IPS DF 4.7 (cell line): ENCODE results near the gene BCAR1.
"Not testable (repeated sequence)": the region's sequence is repeated elsewhere in the genome, so short reads cannot be mapped to it uniquely, and the experiment has no call there.

Experiments
- DNase-seq: peaks from one replicate; pipeline ENCODE4 v3.0.0-alpha.2; 2013; ENCODE audit warnings: low spot score; ENCODE audit errors: extremely low read depth

Gene BCAR1

DNA sequence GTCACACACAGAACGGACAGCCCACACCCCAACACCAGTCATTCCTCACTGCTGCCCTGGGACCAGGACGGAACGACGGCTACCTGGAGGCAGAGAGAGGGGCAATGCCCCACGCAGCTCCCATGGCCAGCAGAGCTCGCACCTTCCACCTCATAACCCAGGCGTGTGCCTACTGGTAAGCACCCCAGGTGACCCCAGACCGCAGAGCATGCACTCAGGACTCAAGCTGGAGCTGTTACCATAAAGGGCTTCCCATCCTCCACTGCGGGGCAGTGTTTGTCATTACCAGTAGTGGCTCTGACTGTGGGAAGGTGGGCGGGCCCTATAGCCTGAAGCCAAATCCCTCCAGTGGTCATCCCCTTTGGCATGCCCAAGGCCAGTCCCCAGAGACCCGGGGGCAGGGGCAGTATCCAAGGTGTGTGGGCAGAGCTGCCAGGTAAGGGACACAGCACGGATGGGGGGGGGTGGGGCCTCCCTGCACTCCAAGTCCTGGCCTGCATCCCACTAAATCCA, 4.7 kb upstream of the BCAR1 start:
- no peak for DNase-seq

DNA sequence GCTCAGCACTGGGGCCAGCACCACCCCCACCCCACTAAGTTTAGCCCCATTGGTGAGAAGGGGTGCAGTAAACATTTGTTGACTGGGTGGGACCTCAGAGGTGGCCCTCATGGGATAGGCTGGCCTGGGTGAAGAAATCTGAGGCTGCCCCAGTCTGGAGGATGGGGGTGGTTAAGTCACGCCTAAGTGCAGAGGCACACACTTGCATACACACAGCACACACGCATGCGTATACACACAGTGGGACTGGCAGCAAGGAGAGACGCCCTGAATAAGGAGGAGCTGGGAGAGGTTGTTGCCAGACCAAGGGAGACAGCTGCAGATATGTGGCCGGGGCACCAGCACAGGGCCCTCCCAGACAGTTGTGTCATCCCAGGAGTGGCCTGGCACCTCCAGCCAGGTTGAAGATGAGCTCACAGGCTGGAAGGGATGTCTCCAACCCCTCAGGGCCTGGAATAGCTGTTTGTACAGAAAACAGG, 3.0 kb upstream of the BCAR1 start:
- DNase-seq, result no peak

DNA sequence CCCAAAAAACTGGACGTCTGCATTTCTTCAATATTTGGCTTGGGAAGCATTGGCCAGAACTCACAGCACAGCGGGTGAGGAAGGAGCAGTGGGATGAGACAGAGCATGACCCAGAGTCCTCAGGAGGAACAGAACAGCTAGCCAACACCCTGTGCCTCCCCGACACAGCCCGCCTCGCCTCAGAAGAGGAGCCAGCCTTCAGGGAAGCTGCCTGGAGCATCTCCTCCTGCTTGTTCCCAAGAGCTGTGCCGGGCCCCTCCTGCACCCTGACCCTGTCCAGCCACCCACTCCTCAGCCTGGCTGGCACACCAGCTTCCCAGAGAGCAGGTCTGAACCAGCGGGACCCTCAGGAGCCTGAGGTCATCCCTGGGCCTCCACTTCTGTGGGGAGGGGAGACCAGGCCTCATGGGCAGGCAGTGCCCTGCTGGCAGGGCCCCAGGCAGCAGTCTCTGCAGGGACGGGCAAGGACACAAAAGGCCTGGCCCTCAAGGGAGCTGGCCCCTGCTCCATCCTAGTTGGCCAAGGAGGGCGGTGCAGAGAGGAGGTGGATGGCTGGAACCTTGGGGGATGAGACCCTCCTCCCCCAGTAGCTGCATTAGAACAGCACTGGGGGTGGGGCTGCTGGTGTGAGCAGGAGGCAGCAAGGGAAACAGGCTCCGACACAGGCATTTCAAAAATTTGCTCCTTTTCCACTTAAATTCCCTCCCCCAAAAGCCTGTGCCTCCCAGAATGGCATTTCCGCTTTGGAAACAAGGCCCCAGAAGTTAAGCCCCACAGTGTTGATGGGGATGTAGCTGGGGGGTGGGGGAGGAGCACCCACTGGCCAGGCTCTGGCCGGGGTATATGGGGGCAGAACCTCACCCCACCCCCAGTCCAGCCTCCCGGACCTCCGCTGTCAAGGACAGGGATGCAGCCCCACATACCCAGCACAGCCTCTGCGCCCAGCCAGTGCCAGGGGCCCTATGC, 1.8 kb upstream of the BCAR1 start:
- no peak for DNase-seq

DNA sequence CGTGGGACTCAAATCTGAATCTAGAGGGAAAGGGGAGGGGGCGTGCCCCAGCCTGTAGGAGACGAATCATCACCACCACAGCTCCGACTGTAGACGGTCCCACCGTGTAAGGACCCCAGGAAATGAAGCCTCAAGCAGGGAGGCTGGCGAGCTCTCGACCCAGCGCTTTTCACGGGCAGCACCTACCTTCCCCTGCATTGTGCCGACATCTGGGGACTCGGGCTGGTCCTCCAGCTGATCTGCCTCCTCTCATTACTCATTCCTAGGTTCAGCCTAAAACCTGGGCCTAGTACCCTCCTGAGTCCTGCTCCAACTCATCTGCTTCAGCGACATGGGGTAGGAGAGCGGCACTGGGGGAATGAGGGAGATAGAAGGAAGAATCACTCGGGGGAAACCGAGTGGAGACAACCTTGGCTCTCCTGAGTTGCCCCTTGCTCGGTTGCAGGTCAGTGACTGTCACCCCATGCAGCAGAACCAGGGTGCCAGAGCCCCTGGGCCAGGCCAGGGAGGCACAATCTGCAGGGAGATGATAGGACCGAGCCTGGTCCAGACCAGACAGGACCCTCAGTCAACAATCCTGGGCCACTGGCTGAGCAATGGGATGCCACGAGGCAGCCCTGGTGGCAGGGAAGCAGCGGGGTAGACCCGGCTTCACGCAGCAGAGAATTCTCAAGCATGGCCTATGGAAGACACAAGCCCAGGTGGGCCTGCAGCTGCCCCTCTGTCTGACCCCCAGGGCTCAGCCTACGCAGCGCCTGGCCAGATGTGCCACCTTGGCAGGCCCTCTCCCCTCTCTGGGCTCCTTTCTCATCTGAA, 833 bp upstream of the BCAR1 start:
- no peak for DNase-seq

DNA sequence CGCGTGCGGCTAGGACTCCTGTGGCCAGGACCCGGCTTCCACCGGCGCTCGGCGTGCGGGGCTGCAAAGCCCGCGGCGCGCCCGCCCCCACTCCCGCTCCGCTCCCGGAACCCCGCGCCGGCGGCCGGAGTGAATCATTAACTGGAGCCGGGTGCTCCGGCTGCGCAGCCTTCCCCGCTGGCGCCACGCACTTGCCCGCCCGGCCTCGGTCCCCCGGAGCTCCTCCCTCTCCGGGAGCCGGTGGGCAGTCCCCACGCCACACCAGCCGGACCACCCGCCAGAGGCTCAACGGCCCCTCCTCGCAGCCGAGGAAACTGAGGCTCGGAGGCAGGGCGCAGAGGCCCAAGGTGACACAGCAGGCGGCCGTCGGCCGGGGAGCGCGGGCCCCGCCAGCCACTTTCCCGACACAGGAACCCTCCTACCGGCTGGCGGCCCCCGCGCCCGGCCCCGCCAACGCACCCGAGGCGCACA, 580 bp downstream of the BCAR1 start:
- no peak for DNase-seq

DNA sequence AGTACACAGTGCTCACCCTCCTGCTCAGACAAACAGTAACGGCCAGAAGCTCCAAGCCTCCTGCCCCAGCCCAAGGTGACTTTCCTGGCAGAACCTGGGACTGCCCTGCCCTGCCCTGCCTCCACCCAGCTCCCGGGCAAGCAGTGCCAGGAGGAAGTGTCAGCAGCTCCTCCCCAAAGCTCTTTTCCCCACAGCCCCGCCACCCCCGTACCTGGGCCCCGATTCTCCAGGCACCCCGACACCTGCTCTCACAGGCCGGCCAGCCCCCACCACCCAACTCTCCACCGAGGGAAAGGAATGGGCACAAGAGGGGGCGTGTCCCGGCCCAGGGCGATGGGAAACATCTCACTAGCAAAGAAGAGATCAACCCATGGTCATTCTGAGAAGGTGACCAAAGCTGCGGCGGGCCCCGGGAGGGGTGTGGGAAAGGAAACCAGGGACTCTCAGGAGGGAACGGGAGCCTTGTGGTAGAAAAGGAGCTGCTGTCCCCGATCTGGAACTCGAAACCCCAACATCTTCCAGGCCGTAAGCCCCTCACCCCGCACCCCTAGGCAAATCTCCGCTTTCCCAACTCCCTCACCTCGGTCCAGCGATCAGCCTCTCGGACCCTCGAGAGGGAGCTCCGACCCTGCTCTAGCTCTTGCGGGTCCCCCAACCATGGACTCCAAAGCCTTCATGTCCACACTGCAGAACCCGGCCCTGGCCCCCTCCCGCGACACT, 1.2 kb downstream of the BCAR1 start:
- no peak for DNase-seq

DNA sequence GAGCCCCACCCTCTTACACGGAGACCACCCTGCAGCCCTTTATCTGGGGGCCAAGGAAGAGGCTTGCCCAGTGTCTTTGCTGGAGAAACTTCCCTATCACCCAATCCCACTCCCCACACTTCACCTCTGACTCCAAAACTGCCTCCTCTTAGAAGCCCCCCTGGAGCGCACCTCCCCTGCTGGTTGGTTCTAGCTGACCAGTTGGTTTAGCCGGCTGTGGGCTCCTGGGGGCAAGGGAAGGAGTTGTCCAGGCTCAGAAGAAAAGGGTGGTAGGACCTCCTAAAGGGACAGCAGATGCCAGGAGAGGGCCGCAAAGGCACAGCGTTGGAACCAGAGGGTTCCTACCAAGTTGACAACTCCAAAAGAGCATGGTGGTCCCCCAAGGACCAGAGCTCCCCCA, 2.0 kb downstream of the BCAR1 start:
- no peak for DNase-seq

DNA sequence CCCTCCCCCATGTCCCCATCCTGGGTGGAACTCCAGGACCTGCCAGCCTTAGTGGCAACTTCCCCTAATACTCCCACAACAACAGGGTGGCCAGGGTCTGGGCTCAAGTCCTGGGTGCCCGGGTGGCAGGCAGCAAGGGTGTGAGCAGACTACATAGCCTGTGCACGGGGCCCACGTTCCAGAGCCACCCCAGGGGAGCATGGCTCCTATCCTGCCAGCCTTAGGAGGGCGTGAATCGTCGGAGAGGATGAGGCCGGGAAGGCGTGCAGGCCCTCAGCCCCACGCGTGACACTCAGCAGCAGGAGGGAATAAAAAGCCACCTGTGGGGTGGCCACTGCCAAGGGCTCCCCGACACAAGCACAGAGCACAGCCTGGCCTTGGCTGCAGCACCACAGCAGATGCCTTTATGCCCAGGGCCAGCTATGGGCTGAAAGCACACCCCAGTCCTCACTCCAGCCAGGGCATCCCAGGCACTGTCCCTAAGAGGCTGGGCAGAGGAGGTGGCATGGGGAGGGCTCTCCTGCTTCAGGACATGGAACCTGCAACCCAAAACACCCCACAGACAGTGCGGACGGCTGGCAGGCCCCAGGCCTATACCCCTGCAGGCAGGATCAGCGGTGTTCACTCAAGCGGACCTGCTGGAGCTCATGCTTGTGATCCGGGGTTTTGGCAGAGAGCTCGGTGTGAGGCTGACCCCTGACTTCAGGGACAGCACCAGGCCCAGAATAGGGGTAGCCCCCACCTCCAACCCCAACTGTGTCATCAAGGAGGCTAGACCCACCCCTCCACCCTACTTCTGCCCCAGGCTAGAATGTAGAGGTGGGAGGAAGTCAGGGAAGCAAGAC, 2.7 kb downstream of the BCAR1 start:
- DNase-seq, result no peak

DNA sequence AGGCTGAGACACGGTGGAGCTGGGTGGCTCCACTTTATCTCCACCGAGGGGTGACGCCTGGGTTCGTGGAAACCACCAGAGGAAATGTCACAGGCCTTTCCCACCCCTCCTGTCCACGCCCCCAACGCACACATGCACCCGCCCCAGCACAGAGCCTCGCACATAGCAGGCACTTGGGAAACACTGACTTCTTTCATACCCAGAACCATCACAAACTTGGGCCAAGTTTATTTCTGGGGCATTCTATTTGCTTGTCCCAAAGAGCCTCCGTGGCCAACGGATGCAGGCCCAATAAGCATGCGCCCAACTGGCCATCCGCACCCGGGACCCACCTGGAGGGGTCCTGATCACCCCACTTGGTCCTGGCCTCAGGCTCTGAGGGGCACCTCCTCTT, 3.3 kb downstream of the BCAR1 start:
- DNase-seq, result no peak

DNA sequence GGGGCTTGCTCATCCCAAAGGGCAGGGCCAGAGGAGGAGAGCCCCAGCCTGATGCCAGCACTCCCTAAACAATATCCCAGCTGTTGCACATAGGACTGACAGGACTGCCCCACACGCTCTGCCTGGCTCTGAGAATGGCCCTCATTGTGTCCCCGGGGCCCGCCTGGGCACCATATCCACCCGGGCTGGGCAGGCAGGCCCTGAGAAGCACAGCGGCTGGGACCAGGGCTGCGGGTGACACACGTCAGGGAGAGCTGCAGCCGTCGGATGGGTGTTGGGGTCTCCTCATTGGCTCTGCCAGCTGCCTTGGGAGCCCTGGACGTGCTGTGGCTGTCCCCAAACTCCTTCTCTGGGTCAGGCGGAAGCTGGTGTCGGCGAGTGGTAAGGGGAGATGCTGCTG, 4.2 kb downstream of the BCAR1 start:
- DNase-seq, result no peak

DNA sequence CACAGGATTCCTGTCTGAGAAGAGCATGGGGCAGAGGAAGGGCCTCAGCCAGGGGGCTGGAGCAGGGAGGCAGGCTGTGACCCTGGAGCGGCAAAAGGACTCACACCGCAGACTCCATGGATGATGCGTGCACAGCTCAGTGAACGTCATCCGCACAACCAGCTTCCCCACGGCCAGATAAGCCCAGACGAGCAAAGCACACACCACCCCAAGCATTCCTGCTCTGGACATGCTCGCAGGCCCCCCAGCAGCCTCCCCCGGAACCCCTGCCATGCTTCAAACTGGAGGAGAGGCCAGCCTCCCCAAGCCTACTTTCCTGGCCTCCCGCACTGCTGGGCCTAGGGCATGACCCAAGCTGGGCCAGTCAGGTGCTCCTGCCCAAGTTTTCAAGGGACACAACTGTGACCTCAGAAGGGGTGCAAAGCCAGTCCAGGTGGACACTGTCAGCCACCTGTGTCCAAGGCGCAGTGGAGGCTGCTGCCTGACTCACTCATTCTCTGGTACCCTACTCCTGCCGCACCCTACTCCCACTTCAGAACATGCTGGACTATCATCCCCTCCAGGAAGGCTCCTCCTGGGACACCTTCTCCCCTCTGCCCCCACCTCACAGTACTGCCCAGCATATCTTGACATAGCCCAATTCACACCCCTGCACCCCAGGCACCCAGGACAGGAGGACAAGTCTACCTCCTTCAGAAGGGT, 4.8 kb downstream of the BCAR1 start:
- no peak for DNase-seq

DNA sequence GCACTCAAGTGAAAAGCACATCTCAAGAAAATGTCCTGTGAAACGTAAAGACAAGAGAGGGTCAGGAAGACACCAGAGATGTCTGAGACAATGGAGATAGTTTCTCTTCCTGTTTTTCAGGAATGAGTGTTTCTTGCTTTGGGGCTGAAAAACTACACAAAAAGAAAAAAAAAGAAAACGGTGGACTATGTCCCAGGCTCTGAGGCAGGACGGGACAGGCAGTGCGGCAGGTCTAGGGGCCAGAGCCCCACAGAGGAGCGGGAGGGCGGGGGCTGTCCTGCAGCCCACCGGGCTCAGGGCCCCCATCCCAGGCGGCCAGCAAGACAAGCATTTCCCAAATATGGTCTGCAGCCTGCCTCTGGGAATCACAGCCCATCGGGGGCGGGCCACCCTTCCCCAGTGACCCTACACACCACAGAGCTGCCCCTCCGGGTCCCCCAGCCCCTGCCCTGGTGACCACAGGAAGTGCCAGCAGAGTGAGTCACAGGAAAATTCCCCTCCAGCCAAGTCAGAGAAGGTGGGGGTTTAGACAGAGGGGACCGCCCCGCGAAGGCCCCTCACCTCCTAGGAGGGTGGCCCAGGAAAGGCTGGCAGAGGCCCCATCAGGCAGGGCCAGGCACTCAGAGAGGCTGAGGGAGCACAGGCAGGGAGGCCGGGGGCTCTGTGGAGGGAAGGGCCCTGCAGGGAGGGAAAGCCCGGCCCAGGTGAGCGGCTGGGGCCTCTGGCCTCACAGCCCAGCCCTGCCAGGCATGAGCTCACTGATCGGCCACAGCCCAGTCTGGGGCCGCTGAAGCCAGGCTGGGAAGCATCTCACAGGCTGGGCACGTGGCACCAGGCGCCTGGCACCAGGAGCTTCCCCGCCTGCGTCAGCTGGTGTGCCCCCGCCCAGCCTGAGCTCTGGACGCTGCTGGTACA, 6.3 kb downstream of the BCAR1 start:
- no peak for DNase-seq

DNA sequence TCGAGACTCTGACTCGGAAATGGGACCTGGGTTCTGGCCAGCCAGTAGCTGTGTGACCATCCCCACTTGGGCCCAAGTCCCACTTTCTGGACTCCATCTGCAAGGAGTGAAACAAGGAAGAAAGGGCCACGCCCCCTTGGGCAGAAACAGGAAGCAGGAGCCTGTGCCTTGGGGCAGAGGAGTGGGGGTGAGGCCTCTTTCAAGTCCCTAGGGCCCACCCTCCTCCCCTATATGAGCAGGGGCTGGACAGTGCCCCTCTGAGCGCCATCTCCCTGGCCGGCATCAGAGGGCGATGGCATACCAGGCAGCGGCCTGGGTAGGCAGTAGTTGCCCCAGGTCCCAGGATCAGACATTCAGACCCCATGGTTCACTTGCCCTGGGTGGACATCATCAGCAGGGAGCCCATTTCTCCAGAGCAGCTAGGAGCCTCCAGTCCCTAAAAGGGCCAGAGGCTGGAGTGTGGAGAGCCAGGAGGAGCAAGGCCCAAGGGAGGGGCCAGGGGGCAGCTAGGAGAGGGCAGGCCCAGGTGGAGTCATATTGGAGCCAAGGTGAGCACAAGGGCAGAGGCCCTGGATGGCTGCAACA, 7.1 kb downstream of the BCAR1 start:
- no peak for DNase-seq

DNA sequence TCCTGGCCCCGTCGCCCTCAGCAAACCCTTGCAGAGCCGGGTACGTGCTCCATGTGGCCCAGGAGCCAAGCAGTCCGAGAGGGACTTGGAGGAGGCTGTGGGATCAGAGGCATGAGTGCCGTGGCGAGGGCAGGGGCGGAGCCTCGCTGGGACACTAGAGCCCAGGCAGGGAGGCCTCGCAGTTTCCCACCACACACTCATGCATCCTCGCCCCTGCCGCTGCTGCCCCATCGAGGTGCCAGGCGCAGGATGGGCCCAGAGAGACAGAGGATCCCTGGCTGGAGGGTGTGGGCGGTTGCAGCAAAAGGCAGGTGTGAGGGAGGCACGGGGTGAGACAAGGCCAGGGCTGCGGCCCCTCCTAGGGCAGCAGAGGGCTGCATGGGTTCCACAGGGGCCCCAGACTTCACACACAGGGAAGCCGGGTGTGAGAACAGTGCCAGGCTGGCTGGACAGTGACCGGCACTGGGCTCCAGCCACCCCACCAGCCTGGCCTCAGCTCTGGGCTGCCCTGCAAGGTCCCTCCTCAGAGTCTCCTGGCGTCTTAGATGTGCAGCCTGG, 7.7 kb downstream of the BCAR1 start:
- DNase-seq, result no peak

DNA sequence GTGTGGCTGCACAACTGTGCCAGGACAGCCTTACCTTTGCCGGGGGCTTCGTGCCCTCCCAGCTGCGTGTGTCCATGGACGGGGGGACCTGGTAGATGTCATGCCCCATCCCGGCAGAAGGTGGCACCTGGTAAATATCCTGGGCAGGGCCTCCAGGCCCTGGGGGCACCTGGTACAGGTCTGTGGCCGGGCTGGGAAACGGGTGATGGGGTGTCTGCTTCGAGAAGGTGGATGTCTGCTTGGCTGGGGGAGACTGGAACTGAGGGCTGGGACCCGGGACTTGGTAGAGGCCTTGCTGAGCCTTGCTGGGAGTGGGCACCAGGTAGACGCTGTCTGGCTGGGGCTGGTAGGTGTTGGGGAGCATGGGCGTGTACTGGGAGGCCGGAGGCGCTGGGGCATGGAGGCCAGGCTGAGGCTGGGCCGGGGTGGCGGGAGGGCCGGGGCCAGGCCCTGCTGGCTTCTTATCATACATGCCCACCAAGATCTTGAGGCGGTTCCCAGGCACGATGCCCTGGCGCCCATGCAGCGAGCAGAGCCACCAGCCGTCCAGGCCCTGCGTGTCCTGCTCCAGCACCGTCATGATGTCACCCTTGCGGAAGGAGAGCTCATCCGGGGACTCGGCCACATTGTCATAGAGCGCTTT, 8.9 kb downstream of the BCAR1 start:
- not testable (repeated sequence) for DNase-seq

DNA sequence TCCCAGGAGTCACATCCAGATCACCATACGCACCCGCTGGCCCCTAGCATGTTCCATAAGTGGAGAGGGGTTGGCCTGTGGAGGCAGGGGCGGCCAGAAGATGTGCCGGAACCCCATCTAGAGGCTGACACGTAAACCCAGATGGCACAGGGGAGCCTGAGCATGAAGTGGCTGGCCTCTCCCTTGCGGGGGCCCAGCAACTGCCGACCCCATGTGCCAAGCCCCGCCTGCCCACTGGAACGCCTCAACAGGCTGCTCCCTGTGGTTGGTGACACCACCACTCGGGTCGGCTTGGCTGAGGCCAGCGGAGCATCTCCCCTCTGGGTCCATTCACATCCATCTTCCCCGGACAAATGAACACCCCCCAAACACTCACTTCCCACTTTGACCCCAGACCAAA, 9.5 kb downstream of the BCAR1 start:
- no peak for DNase-seq

DNA sequence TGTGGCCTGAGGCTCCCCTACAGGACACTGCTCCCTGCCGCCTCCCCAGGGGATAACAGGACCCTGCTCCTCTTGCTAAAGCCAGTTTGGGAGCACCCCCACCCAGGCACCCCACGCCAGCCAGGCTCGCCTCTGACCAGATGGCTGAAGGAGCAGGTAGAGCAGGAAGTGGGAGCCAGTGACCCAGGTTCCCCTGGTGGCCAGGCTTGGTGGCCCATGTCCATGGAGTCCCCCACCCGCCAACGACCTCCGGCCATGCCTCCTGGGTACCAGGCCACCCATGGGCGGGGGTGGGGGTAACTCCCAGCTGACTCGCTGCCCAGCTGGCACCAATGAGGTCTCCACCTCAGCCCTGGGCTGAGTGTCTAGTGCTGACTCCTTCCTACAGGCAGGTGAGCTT, 10.0 kb downstream of the BCAR1 start:
- DNase-seq, result no peak

DNA sequence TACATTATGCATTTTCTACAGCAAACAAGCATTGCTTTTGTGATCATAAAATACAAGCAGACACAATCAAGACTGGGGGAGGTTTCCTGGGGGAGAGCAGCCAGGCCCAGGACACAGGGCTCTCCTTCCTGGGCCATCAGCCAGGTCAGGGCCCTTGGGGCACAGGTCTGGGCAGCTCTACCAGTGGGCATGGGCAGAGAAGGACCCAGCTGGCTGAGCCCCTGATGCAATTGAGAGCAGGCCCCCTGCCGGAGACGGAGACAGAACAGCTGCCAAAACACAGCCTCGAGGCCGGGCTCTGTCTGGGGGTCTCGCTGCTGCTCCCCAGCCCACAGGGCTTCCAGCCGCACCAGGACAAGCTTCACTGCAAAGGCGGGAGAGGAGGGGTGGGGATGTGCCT, 10.8 kb downstream of the BCAR1 start:
- not testable (repeated sequence) for DNase-seq
